ENCODE measurements around the gene CASP12.

Gene CASP12

GRCh38 chr11:104843150-104843836 is 55.0 kb downstream of the CASP12 start:
- in situ Hi-C loops (cut with HindIII; ENCODE audit: low sequenced_read_pairs) = no loop called here
- no peak for TF ChIP-seq CTCF (IDR thresholded peaks at IDR 0.05; ENCODE audit: low read depth, low read length)

GRCh38 chr11:104841973-104842525 is 56.2 kb downstream of the CASP12 start:
- no peak for DNase-seq (ENCODE audit: low read depth, low spot score)
- no peak overlapping the region for H3K4me3 ChIP-seq (ENCODE audit: low read depth, low read length)
- no peak for TF ChIP-seq CTCF (IDR thresholded peaks at IDR 0.05; ENCODE audit: low read depth, low read length)
- in situ Hi-C loops (cut with HindIII; ENCODE audit: low sequenced_read_pairs) = no loop called here

More at GRCh38 chr11:104843150-104843836, 55.0 kb downstream of the CASP12 start:
- H3K4me3 ChIP-seq (ENCODE audit: low read depth, low read length) = no peak overlapping the region
- no peak for DNase-seq (ENCODE audit: low read depth, low spot score)

- DNase-seq (ENCODE audit: low read depth, low spot score) = no peak
- H3K4me3 ChIP-seq (ENCODE audit: low read depth, low read length) = no peak overlapping the region
- TF ChIP-seq CTCF (IDR thresholded peaks at IDR 0.05; ENCODE audit: low read depth, low read length) = no peak
- in situ Hi-C loops (cut with HindIII; ENCODE audit: low sequenced_read_pairs) = no loop called here
Observed at GRCh38 chr11:104841185-104841584, 57.1 kb downstream of the CASP12 start.

- DNase-seq (ENCODE audit: low read depth, low spot score) = no peak
- no peak overlapping the region for H3K4me3 ChIP-seq (ENCODE audit: low read depth, low read length)
- in situ Hi-C loops (cut with HindIII; ENCODE audit: low sequenced_read_pairs) = no loop called here
- no peak for TF ChIP-seq CTCF (IDR thresholded peaks at IDR 0.05; ENCODE audit: low read depth, low read length)
Observed at GRCh38 chr11:104837969-104838639, 60.2 kb downstream of the CASP12 start.

- DNase-seq (ENCODE audit: low read depth, low spot score) = no peak
- H3K4me3 ChIP-seq (ENCODE audit: low read depth, low read length) = no peak overlapping the region
- in situ Hi-C loops (cut with HindIII; ENCODE audit: low sequenced_read_pairs) = no loop called here
- TF ChIP-seq CTCF (IDR thresholded peaks at IDR 0.05; ENCODE audit: low read depth, low read length) = no peak
Observed at GRCh38 chr11:104836691-104837090, 61.6 kb downstream of the CASP12 start.
